Immature natural killer cell (primary cell): Measurements from ENCODE around the gene ANO2. TPM values are rescaled to one million over a fixed set of nuclear protein-coding genes. Genes with fewer than 3 reads are reported as not detected.

Source experiments
- DNase-seq, 3 donors: peaks; one replicate each; pipeline ENCODE4 v3.0.0; 2022; ENCODE audit warnings: mixed read lengths in 1 of 3
- H3K27ac Mint-ChIP-seq, 6 donors: one replicate each; pipeline ENCODE4 v1.8.0; 2020; ENCODE audit warnings: mixed read lengths in 6 of 6, mild to moderate bottlenecking in 5 of 6, inconsistent platforms in 4 of 6, moderate library complexity in 3 of 6
- H3K27me3 Mint-ChIP-seq, 3 donors: one replicate each; pipeline ENCODE4 v1.8.0; 2020 to 2021; ENCODE audit warnings: low read depth in 3 of 3, mild to moderate bottlenecking in 3 of 3, mixed read lengths in 3 of 3, moderate library complexity in 3 of 3, inconsistent platforms in 1 of 3
- H3K36me3 Mint-ChIP-seq, 3 donors: one replicate each; pipeline ENCODE4 v1.8.0; 2020; ENCODE audit warnings: mixed read lengths in 3 of 3, inconsistent platforms in 2 of 3, mild to moderate bottlenecking in 2 of 3
- H3K4me1 Mint-ChIP-seq, 2 donors: one replicate each; pipeline ENCODE4 v1.8.0; 2020; ENCODE audit warnings: inconsistent platforms in 2 of 2, mild to moderate bottlenecking in 2 of 2, mixed read lengths in 2 of 2, moderate library complexity in 1 of 2
- H3K4me3 Mint-ChIP-seq, 5 donors: one replicate each; pipeline ENCODE4 v1.8.0; 2020; ENCODE audit warnings: mild to moderate bottlenecking in 5 of 5, mixed read lengths in 5 of 5, inconsistent platforms in 3 of 5, moderate library complexity in 3 of 5
- H3K9me3 Mint-ChIP-seq, 6 donors: one replicate each; pipeline ENCODE4 v1.8.0; 2020; ENCODE audit warnings: mild to moderate bottlenecking in 6 of 6, mixed read lengths in 6 of 6, inconsistent platforms in 4 of 6, moderate library complexity in 3 of 6
- polyA plus RNA-seq, 3 donors: library from polyadenylated mRNA; unstranded; fragments of 300-500 nt; fragmentation: Illumina TruSeq; gene quantifications; one replicate each; pipeline ENCODE4 v1.2.3, GENCODE V29; 2021

ANO2 gene
- not detected for polyA plus RNA-seq

DNA sequence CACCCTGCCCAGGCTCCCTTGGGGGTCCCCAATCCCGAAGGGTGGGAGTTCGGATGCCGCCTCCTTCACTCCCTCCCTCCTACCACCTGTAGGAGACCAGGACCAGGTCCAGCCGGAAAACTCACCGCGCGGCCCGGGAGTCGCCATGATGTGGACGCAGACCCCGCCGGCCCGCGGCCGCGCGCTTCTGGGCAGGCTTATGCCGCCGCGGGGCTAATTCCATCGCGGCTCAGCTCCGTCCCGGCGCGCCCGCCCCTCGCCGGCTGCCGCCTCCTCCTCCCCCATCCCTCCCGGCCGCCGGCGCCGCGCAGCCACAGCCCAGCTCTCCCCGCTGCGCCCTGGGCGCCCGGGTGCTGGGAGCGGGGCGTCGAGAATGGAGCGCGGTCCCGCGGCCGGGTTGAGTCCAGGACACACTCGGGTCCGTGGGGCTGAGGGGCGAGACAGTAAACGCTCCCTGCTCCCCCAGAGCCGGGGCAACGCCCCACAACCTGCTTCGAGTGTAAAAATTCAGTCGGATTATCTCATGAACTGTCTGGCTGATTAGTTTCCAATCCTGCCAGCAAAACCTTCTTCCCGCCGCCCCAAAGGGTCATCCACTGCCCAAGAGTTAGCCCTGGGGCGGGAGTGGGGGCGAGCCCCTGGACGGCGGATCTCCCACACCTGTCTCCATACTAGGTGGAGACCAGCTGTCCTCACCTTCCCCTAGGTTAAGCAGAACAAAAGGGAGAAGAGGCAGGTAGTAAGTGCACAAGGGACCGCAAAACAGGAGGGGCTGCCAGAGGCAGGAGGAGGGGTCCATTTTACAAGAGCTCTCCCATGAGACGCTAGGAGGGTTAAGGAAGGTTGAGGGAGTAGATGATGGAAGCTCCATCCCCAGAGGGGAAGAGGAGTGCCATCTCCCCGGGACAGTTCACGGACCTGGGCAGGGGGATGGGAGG lies at the start of gene ANO2:
TSS of gene ANO2 (minus strand) at position 189 of the 938 bp plus-strand sequence. CDS start at position 147, 42 bp downstream.
- no peak within 1 kb of the TSS for H3K27ac Mint-ChIP-seq
- H3K4me1 Mint-ChIP-seq, result no peaks in the 10 kb centered on the region
- H3K27me3 Mint-ChIP-seq, result peaks cover 2 to 38% (median 23%) of the 10 kb centered on the region in 3 donors
- H3K9me3 Mint-ChIP-seq, result no peaks in the 10 kb centered on the region
- H3K36me3 Mint-ChIP-seq, result no peaks in the 10 kb centered on the region
- H3K4me3 Mint-ChIP-seq, result no peak within 1 kb of the TSS
- DNase-seq, result no peak

GRCh38 chr12:5989621-5990020 lies 44.6 kb upstream of the ANO2 start:
- DNase-seq, result no peak
- Mint-ChIP-seq H3K4me3 (no peak overlapping the region), H3K27me3 (peaks cover 0 to 3% (median 1%) of the 10 kb centered on the region in 3 donors), H3K4me1 (no peaks in the 10 kb centered on the region), H3K36me3 (no peaks in the 10 kb centered on the region), H3K27ac (no peak overlapping the region), H3K9me3 (no peaks in the 10 kb centered on the region)

DNA sequence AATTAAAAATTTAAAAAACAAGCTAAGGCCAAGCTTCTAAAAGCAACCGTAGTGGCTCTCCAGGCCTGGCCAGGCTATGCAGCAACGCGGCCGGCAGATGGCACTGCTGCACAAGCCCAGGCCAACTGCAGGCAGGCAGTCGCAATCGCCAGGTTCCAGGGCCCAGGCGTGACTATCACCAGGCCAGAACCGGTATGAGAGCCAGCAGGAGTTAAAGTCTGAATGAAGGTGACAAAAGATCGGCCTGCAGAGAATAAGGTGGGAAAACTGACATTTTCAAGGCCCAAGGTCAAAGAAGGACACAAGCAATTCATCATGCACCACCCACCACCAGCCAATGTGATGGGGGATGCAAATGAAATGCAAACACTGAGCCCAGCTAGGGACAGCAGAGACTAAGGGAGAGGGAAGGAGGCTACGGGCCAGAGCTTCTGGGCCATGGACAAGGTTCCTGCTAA lies 43.6 kb upstream of the ANO2 start:
- H3K36me3 Mint-ChIP-seq, result no peaks in the 10 kb centered on the region
- no peaks in the 10 kb centered on the region for H3K9me3 Mint-ChIP-seq
- no peaks in the 10 kb centered on the region for H3K4me1 Mint-ChIP-seq
- DNase-seq, result peak; percentile 41 to 58 (median 57)
- H3K4me3 Mint-ChIP-seq, result no peak overlapping the region
- H3K27ac Mint-ChIP-seq, result no peak overlapping the region
- H3K27me3 Mint-ChIP-seq, result peaks cover 0 to 3% (median 1%) of the 10 kb centered on the region in 3 donors

GRCh38 chr12:5988088-5988487 lies 43.0 kb upstream of the ANO2 start:
- Mint-ChIP-seq H3K27ac (no peak overlapping the region), H3K9me3 (no peaks in the 10 kb centered on the region), H3K27me3 (peaks cover 0 to 3% (median 1%) of the 10 kb centered on the region in 3 donors), H3K4me3 (no peak overlapping the region), H3K36me3 (no peaks in the 10 kb centered on the region), H3K4me1 (no peaks in the 10 kb centered on the region)
- DNase-seq, result no peak

GRCh38 chr12:5987573-5987972 lies 42.5 kb upstream of the ANO2 start:
- peaks cover 0 to 5% (median 1%) of the 10 kb centered on the region in 3 donors for H3K27me3 Mint-ChIP-seq
- no peak overlapping the region for H3K27ac Mint-ChIP-seq
- no peak for DNase-seq
- no peaks in the 10 kb centered on the region for H3K9me3 Mint-ChIP-seq
- H3K4me3 Mint-ChIP-seq, result no peak overlapping the region
- H3K36me3 Mint-ChIP-seq, result no peaks in the 10 kb centered on the region
- H3K4me1 Mint-ChIP-seq, result no peaks in the 10 kb centered on the region

- H3K4me1 Mint-ChIP-seq, result no peaks in the 10 kb centered on the region
Measured at GRCh38 chr12:5985471-5985870, 40.4 kb upstream of the ANO2 start.

GRCh38 chr12:5984873-5985272 lies 39.8 kb upstream of the ANO2 start:
- no peak overlapping the region for H3K27ac Mint-ChIP-seq
- no peak overlapping the region for H3K4me3 Mint-ChIP-seq
- H3K9me3 Mint-ChIP-seq, result no peaks in the 10 kb centered on the region
- peaks cover 1 to 7% (median 5%) of the 10 kb centered on the region in 3 donors for H3K27me3 Mint-ChIP-seq
- H3K36me3 Mint-ChIP-seq, result no peaks in the 10 kb centered on the region
- no peak for DNase-seq
- no peaks in the 10 kb centered on the region for H3K4me1 Mint-ChIP-seq

More at GRCh38 chr12:5985471-5985870, 40.4 kb upstream of the ANO2 start:
- no peak overlapping the region for H3K27ac Mint-ChIP-seq
- no peaks in the 10 kb centered on the region for H3K36me3 Mint-ChIP-seq
- H3K4me3 Mint-ChIP-seq, result no peak overlapping the region
- no peaks in the 10 kb centered on the region for H3K9me3 Mint-ChIP-seq
- H3K27me3 Mint-ChIP-seq, result peaks cover 1 to 5% (median 4%) of the 10 kb centered on the region in 3 donors
- no peak for DNase-seq

- Mint-ChIP-seq H3K27ac (no peak overlapping the region), H3K4me1 (no peaks in the 10 kb centered on the region), H3K4me3 (no peak overlapping the region), H3K9me3 (no peaks in the 10 kb centered on the region), H3K36me3 (no peaks in the 10 kb centered on the region), H3K27me3 (peaks cover 1 to 7% (median 4%) of the 10 kb centered on the region in 3 donors)
- DNase-seq, result no peak
Measured at GRCh38 chr12:5982106-5982505, 37.0 kb upstream of the ANO2 start.

- H3K36me3 Mint-ChIP-seq, result no peaks in the 10 kb centered on the region
- H3K4me1 Mint-ChIP-seq, result no peaks in the 10 kb centered on the region
- H3K4me3 Mint-ChIP-seq, result no peak overlapping the region
- no peak for DNase-seq
- no peaks in the 10 kb centered on the region for H3K9me3 Mint-ChIP-seq
- no peak overlapping the region for H3K27ac Mint-ChIP-seq
- H3K27me3 Mint-ChIP-seq, result peaks cover 2 to 9% (median 2%) of the 10 kb centered on the region in 3 donors
Measured at GRCh38 chr12:5977556-5977955, 32.5 kb upstream of the ANO2 start.

GRCh38 chr12:5976711-5977110 lies 31.7 kb upstream of the ANO2 start:
- H3K4me3 Mint-ChIP-seq, result no peak overlapping the region
- no peaks in the 10 kb centered on the region for H3K36me3 Mint-ChIP-seq
- H3K4me1 Mint-ChIP-seq, result no peaks in the 10 kb centered on the region
- no peak for DNase-seq
- no peaks in the 10 kb centered on the region for H3K9me3 Mint-ChIP-seq
- no peak overlapping the region for H3K27ac Mint-ChIP-seq
- H3K27me3 Mint-ChIP-seq, result peaks cover 2 to 9% (median 2%) of the 10 kb centered on the region in 3 donors

DNA sequence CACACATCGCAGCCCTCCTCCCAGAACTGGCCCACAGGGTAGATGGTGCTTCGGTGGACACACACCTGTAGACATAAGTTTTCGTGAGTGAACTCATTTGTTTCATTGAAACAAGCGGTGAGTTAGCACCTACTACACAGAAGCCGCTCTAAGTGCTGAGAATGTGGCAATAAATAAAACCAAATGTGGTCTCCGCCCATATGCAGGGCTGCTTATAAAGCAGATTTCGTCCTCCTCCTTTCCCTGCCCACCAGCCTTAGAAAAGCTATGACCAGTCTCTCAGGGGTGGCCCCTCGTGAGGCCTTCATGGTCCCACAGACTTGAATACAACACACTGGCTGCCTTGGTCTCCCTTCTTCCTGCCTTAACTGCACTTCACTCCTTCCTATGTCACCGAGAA lies 31.1 kb upstream of the ANO2 start:
- no peaks in the 10 kb centered on the region for H3K4me1 Mint-ChIP-seq
- no peaks in the 10 kb centered on the region for H3K9me3 Mint-ChIP-seq
- peaks cover 2 to 9% (median 2%) of the 10 kb centered on the region in 3 donors for H3K27me3 Mint-ChIP-seq
- no peak for DNase-seq
- no peak overlapping the region for H3K4me3 Mint-ChIP-seq
- H3K27ac Mint-ChIP-seq, result no peak overlapping the region
- H3K36me3 Mint-ChIP-seq, result no peaks in the 10 kb centered on the region

- H3K4me3 Mint-ChIP-seq, result no peak overlapping the region
- H3K4me1 Mint-ChIP-seq, result no peaks in the 10 kb centered on the region
- no peak for DNase-seq
- no peaks in the 10 kb centered on the region for H3K9me3 Mint-ChIP-seq
- peaks cover 2 to 8% (median 2%) of the 10 kb centered on the region in 3 donors for H3K27me3 Mint-ChIP-seq
- no peak overlapping the region for H3K27ac Mint-ChIP-seq
- H3K36me3 Mint-ChIP-seq, result no peaks in the 10 kb centered on the region
Measured at GRCh38 chr12:5973461-5974115, 28.5 kb upstream of the ANO2 start.

- H3K27me3 Mint-ChIP-seq, result peaks cover 0 to 10% (median 2%) of the 10 kb centered on the region in 3 donors
- no peak for DNase-seq
- no peaks in the 10 kb centered on the region for H3K4me1 Mint-ChIP-seq
- H3K4me3 Mint-ChIP-seq, result no peak overlapping the region
- H3K36me3 Mint-ChIP-seq, result no peaks in the 10 kb centered on the region
- H3K27ac Mint-ChIP-seq, result no peak overlapping the region
- no peaks in the 10 kb centered on the region for H3K9me3 Mint-ChIP-seq
Measured at GRCh38 chr12:5972387-5972786, 27.3 kb upstream of the ANO2 start.

DNA sequence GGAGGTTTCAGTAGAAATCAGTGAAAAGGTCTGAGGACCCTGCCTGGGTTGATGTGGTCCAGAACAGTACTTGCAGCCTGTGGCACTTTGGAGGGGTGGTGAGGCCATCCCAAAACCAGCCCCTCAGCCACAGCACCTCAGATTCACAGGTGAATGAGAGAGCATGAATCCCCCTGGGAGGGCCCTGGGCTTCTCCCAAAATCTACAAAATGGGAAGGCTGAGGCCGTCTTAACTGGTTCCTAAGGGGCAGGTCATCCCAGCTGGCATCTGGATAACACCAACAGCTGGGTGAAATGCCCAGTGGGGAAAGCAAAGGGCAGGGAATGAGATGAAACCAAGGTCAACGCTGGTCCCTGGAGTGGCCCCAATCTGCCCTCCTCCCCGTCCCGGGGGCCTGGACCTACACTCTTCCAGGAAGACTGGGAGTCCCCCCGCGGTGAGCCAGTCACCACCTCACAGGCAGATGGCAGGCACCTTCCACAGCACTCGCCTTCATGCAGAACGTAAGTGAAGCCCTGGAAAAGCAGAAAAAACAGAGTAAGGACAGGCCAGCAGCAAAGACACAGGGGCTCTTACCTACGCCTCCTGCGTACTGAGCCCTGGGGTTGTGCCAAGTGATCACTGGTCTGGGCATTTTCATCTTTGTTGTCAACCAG lies 26.3 kb upstream of the ANO2 start:
- H3K36me3 Mint-ChIP-seq, result no peaks in the 10 kb centered on the region
- H3K9me3 Mint-ChIP-seq, result no peaks in the 10 kb centered on the region
- DNase-seq, result no peak
- H3K27ac Mint-ChIP-seq, result no peak overlapping the region
- H3K4me1 Mint-ChIP-seq, result no peaks in the 10 kb centered on the region
- peaks cover 0 to 11% (median 2%) of the 10 kb centered on the region in 3 donors for H3K27me3 Mint-ChIP-seq
- no peak overlapping the region for H3K4me3 Mint-ChIP-seq
